Measurements from ENCODE around the gene BBS2.

The BBS2 gene

GRCh38 chr16:56478281-56479049 is 41.4 kb downstream of the BBS2 start:
- FAIRE-seq, result no peak
- DNase-seq (ENCODE audit: low spot score), result no peak

- DNase-seq (ENCODE audit: low spot score) (peak; percentile 70), FAIRE-seq (peak; percentile 90)
Measured at GRCh38 chr16:56477096-56477878, 42.5 kb downstream of the BBS2 start.

GRCh38 chr16:56475201-56475600 is 44.6 kb downstream of the BBS2 start:
- FAIRE-seq (no peak), DNase-seq (ENCODE audit: low spot score) (no peak)

GRCh38 chr16:56470666-56471065 is 49.2 kb downstream of the BBS2 start:
- DNase-seq (ENCODE audit: low spot score) (no peak), FAIRE-seq (no peak)

GRCh38 chr16:56470232-56470631 is 49.6 kb downstream of the BBS2 start:
- FAIRE-seq (no peak), DNase-seq (ENCODE audit: low spot score) (no peak)

- FAIRE-seq (no peak), DNase-seq (ENCODE audit: low spot score) (no peak)
Measured at GRCh38 chr16:56469748-56470147, 50.1 kb downstream of the BBS2 start.

GRCh38 chr16:56468800-56469199 is 51.0 kb downstream of the BBS2 start:
- FAIRE-seq, result no peak
- DNase-seq (ENCODE audit: low spot score), result no peak

- DNase-seq (ENCODE audit: low spot score) (no peak), FAIRE-seq (no peak)
Measured at GRCh38 chr16:56466344-56466743, 53.5 kb downstream of the BBS2 start.

- DNase-seq (ENCODE audit: low spot score) (no peak), FAIRE-seq (no peak)
Measured at GRCh38 chr16:56463153-56463552, 56.7 kb downstream of the BBS2 start.

GRCh38 chr16:56462064-56462796 is 57.6 kb downstream of the BBS2 start:
- DNase-seq (ENCODE audit: low spot score), result no peak
- no peak for FAIRE-seq

- no peak for FAIRE-seq
- no peak for DNase-seq (ENCODE audit: low spot score)
Measured at GRCh38 chr16:56460101-56460500, 59.7 kb downstream of the BBS2 start.

GRCh38 chr16:56457927-56458470 is 61.8 kb downstream of the BBS2 start:
- FAIRE-seq (no peak), DNase-seq (ENCODE audit: low spot score) (no peak)

GRCh38 chr16:56451753-56452689 is 67.8 kb downstream of the BBS2 start:
- no peak for FAIRE-seq
- peak; percentile 42 for DNase-seq (ENCODE audit: low spot score)

- FAIRE-seq (peak; percentile 93), DNase-seq (ENCODE audit: low spot score) (peak; percentile 96)
Measured at GRCh38 chr16:56450986-56451752, 68.7 kb downstream of the BBS2 start, which contains the start of the genes NUDT21 and OGFOD1. Gene NUDT21, minus strand, starts transcription at chr16:56451332. Its CDS starts 130 bp downstream, at chr16:56451202. Gene OGFOD1, plus strand, starts transcription at chr16:56451554. Its CDS starts 59 bp downstream, at chr16:56451613.

GRCh38 chr16:56450275-56450985 is 69.4 kb downstream of the BBS2 start:
- FAIRE-seq (no peak), DNase-seq (ENCODE audit: low spot score) (no peak)

GRCh38 chr16:56448005-56448404 is 71.8 kb downstream of the BBS2 start:
- no peak for DNase-seq (ENCODE audit: low spot score)
- no peak for FAIRE-seq

GRCh38 chr16:56447286-56447685 is 72.5 kb downstream of the BBS2 start:
- DNase-seq (ENCODE audit: low spot score) (no peak), FAIRE-seq (no peak)

- FAIRE-seq (no peak), DNase-seq (ENCODE audit: low spot score) (no peak)
Measured at GRCh38 chr16:56438038-56438437, 81.8 kb downstream of the BBS2 start.

- DNase-seq (ENCODE audit: low spot score), result no peak
Measured at GRCh38 chr16:56436258-56436657, 83.6 kb downstream of the BBS2 start.

More at GRCh38 chr16:56436258-56436657, 83.6 kb downstream of the BBS2 start:
- no peak for FAIRE-seq

All from RCC 7860 (cell line).